ENCODE results near the gene NRP1. TPM values are rescaled to one million over a fixed set of nuclear protein-coding genes. Genes with fewer than 3 reads are reported as not detected.

NRP1 gene
- total and polyA plus RNA-seq, 2 of the 8 experiments (the other 6 are each of a cell fraction or from before 2014, with no cell fraction given), result 1.2 to 2.1 TPM

DNA sequence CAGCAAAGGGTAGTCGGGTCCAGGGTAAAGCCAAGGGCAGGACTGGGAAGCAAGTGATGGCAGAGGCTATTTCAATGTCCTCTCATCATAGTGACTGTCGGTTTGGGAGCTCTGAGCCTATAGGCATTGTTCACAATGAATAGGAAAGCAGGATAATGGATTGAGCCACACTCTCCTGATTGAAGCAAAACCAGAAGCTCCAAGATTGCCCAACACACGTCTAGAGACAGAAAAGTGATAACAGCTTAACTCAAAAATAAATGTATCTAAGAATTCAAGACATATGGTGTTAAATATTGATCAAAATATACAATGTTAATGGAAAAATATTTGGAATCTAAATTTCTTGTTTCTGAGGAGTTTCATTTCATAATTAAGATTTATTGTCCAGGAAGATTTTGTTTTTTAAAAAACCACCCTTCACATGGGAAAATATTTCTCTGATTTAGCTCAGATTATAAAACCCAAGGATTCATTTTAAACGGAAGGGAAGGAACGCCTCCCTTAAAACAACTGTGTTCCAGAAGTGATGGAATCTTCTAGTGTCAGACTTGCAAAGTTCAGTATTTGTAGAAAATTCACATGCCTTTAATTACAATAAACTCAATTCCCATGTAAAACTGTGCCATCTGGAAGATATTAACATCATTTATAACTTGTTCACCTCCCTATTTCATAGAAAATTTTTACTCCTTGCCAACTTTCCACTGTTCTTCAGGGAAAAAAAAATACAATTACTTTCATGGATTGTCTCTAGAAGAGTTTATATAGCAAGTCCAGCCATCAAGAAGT, 54.5 kb downstream of the NRP1 start:
- H3K4ac ChIP-seq (replicated peaks; ENCODE audit: insufficient read length, low read depth, low read length), result no peak overlapping the region
- no peaks in the 10 kb centered on the region for H3K9me3 ChIP-seq (ENCODE audit: insufficient read depth in 2 of 2, low read depth in 1 of 2, low read length in 1 of 2)
- no peak overlapping the region; the same call in 1 of the 2 replicates for H2BK5ac ChIP-seq (ENCODE audit: low read depth, low read length)
- no peak overlapping the region for H2AK5ac ChIP-seq (ENCODE audit: low read depth, low read length)
- H3K4me2 ChIP-seq (ENCODE audit: insufficient read depth in 1 of 2, low read depth in 2 of 2, low read length in 2 of 2), result no peak overlapping the region
- no peak overlapping the region for H3K9ac ChIP-seq (replicated peaks in 1 of 4; ENCODE audit: extremely low read depth in 1 of 4, low read depth in 3 of 4, low read length in 3 of 4)
- H3K18ac ChIP-seq (ENCODE audit: extremely low read depth, low read length), result no peak overlapping the region
- H4K5ac ChIP-seq (ENCODE audit: insufficient read length, low read depth, low read length), result no peak overlapping the region
- no peaks in the 10 kb centered on the region for H3K79me2 ChIP-seq (ENCODE audit: control insufficient read depth in 1 of 2, insufficient read depth in 2 of 2, low read length in 2 of 2)
- H4K8ac ChIP-seq (ENCODE audit: extremely low read depth, insufficient read depth, low read length), result no peak overlapping the region
- DNase-seq (ENCODE audit: low read depth in 1 of 2, low spot score in 2 of 2) (no peak), FAIRE-seq (no peak)
- no peak overlapping the region for H3K14ac ChIP-seq (ENCODE audit: insufficient read length)
- no peak overlapping the region for H3K27ac ChIP-seq (ENCODE audit: low read depth, low read length)
- no peaks in the 10 kb centered on the region for H3K27me3 ChIP-seq (replicated peaks in 1 of 4; ENCODE audit: control insufficient read depth in 3 of 4, extremely low read depth in 1 of 4, insufficient read depth in 3 of 4, low read length in 3 of 4)
- no peak overlapping the region for H3K4me3 ChIP-seq (ENCODE audit: extremely low read depth in 1 of 4, insufficient read depth in 2 of 4, low read depth in 3 of 4, low read length in 4 of 4)
- no peaks in the 10 kb centered on the region for H3K4me1 ChIP-seq (replicated peaks in 1 of 4; ENCODE audit: control insufficient read depth in 3 of 4, insufficient read depth in 4 of 4, low read length in 3 of 4)
- no peak overlapping the region for H4K91ac ChIP-seq (replicated peaks; ENCODE audit: insufficient read length, low read length)
- H2BK120ac ChIP-seq (replicated peaks; ENCODE audit: low read depth, low read length), result no peak overlapping the region
- no peaks in the 10 kb centered on the region for H3K23me2 ChIP-seq (ENCODE audit: low read depth, low read length)
- H3K23ac ChIP-seq (ENCODE audit: insufficient read length), result no peak overlapping the region
- WGBS, 2 experiments (ENCODE audit: extremely low coverage in 1 of 2, insufficient coverage in 1 of 2, insufficient read length in 1 of 2, insufficient replicate concordance in 2 of 2, low coverage in 1 of 2, low lambda C conversion rate in 2 of 2, missing lambda C conversion rate in 1 of 2), result 83% methylated on average over 5 of the region's 5 CpGs; no CpG with 5 or more reads in 1 of the 2 experiments
- H4K20me1 ChIP-seq (replicated peaks in 1 of 2; ENCODE audit: control insufficient read depth in 1 of 2, insufficient read depth in 2 of 2, low read length in 2 of 2), result no peaks in the 10 kb centered on the region
- H2BK15ac ChIP-seq (ENCODE audit: low read length), result no peak overlapping the region
- no peak overlapping the region for H2BK20ac ChIP-seq (ENCODE audit: low read length)
- H3K79me1 ChIP-seq (ENCODE audit: low read depth, low read length), result no peaks in the 10 kb centered on the region
- H3K56ac ChIP-seq (replicated peaks; ENCODE audit: insufficient read length, low read depth, low read length), result no peak overlapping the region
- ChIA-PET POLR2A (ENCODE audit: partially characterized antibody) (interaction anchor here (0.7 kb wide), 1 partner anchor 279 kb away, joined by 3 read pairs; no protein-coding TSS in a partner anchor), CTCF (ENCODE audit: partially characterized antibody) (interaction anchor here (0.6 to 1.4 kb wide), 2 partner anchors 105 to 1120 kb away, joined by 3 read pairs; no protein-coding TSS in a partner anchor)
- no peak overlapping the region for H2AFZ ChIP-seq (ENCODE audit: low read length)
- no peaks in the 10 kb centered on the region for H3K36me3 ChIP-seq (ENCODE audit: control insufficient read depth in 2 of 4, insufficient read depth in 4 of 4, low read length in 3 of 4)
- H2BK12ac ChIP-seq (ENCODE audit: low read depth, low read length), result no peak overlapping the region
- TF ChIP-seq TBP (IDR thresholded peaks at IDR 0.05; ENCODE audit: low read depth, low read length) (no peak), CTBP2 (IDR thresholded peaks at IDR 0.05; ENCODE audit: borderline replicate concordance, insufficient read depth, insufficient read length, low read length) (no peak), PHF8 (conservative IDR thresholded peaks at IDR 0.05; ENCODE audit: low read depth, low read length) (no peak), CBX8 (IDR thresholded peaks at IDR 0.05; ENCODE audit: borderline replicate concordance, low read depth, low read length) (no peak)
